SU-DHL-6 (cell line): Measurements from ENCODE around the gene DDX41.

Experiments used
- CTCF ChIP-seq: fragments of 200-600 bp; sonication (generic); IDR thresholded peaks from one replicate; pipeline ENCODE4 v1.5.1; 2017; ENCODE audit warnings: antibody characterized with exemption, mild to moderate bottlenecking, low read length, moderate library complexity; ENCODE audit not compliant: insufficient read depth, poor library complexity, severe bottlenecking
- EZH2phosphoT487 ChIP-seq: fragments of 200-600 bp; sonication (generic), shearing (Covaris generic); conservative IDR thresholded peaks from 2 replicates; pipeline ENCODE4 v1.6.1; 2018; ENCODE audit warnings: mild to moderate bottlenecking, antibody characterized with exemption, low read length, moderate library complexity, mixed read lengths

GRCh38 chr5:177542816-177543465 lies 26.2 kb upstream of the DDX41 start:
- no peak for TF ChIP-seq CTCF
- TF ChIP-seq EZH2phosphoT487 = no peak
